GM18907 (cell line): ENCODE results near the gene FN3KRP.
A peak's percentile ranks its signal among the peaks of the same experiment; 100 is the strongest.
"Not testable (repeated sequence)": the region's sequence is repeated elsewhere in the genome, so short reads cannot be mapped to it uniquely, and the experiment has no call there.

ENCODE experiments used
- ATAC-seq: cut with Tn5 transposase; IDR thresholded peaks from one replicate; pipeline ENCODE4 v1.9.1; 2021; ENCODE audit warnings: mild to moderate bottlenecking, moderate library complexity; ENCODE audit not compliant: unreplicated experiment

Gene FN3KRP

DNA sequence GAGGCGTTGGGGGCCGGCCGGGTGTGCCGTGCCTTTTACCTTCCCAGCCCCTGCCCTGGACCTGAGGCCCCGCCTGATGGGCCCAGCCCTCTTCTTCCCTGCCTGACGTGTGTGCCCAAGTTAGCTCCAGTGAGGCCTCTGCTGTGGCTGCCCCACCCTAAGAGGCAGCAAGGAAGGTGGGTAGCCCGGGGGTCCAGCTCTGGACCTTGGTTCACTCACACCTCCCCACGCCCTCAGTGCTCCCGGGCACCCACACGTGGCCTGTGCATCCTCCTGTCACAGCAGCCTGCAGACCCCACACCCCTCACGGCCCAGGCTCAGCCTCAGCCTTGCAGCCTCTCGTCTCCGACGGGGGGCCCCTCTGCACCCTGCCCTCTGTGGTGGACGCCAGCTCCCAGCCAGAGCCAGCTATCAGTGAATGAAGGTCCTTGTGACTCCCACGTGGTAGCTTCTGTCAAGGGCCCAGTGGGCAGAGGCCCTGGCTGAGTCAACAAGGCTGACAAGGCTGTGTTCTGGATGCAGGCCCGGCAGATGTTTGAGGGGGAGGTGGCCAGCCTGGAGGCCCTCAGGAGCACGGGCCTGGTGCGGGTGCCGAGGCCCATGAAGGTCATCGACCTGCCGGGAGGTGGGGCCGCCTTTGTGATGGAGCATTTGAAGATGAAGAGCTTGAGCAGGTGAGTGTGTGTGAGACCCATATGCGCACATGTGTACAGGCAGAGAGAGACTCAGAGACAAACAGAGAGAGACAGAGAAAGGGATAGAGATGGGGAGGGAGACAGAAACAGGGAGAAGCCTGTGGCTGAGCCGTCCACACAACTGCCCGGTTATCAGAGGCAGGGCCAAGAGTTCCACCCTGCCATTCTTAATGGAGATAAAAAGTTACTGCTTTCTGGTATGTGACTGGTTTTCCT, 21.7 kb downstream of the FN3KRP start:
- ATAC-seq, result no peak

DNA sequence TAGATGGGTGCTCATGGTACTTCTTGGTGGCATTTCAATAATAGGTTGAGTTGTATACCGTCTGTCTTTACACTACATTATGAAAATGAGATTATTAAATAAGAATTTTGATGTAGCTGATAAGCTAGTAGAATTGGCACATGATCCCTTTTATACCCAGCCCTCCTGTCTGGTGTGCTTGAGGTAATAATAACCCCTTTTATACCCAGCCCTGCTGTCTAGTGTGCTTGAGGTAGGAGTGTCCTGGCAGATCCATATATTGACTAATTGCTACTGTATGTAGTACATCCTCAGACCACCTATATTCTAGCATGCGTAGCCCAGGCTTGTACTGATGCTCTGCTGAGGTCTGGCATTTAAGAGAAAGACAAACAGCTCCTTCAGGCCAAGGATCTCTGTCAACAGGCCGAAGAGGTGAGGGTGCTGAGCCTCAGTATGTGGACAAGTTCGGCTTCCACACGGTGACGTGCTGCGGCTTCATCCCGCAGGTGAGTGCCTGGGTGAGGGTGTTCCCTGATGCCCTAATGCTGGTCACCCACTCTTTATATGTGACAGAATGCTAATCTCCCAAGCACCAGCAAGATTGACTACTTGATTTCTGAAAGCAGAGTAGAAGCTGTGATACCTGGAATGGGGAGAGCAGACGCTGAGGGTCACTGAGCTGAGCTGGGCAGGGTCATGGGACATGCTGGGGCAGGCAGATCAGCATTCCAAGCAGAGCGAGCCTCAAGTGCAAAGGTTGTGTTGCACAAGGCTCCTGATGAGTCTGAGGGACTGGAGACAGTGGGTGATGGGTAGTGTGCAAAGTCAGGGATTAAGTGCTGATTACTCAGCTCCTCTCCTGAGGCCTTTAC, 24.6 kb downstream of the FN3KRP start:
- ATAC-seq, result no peak

DNA sequence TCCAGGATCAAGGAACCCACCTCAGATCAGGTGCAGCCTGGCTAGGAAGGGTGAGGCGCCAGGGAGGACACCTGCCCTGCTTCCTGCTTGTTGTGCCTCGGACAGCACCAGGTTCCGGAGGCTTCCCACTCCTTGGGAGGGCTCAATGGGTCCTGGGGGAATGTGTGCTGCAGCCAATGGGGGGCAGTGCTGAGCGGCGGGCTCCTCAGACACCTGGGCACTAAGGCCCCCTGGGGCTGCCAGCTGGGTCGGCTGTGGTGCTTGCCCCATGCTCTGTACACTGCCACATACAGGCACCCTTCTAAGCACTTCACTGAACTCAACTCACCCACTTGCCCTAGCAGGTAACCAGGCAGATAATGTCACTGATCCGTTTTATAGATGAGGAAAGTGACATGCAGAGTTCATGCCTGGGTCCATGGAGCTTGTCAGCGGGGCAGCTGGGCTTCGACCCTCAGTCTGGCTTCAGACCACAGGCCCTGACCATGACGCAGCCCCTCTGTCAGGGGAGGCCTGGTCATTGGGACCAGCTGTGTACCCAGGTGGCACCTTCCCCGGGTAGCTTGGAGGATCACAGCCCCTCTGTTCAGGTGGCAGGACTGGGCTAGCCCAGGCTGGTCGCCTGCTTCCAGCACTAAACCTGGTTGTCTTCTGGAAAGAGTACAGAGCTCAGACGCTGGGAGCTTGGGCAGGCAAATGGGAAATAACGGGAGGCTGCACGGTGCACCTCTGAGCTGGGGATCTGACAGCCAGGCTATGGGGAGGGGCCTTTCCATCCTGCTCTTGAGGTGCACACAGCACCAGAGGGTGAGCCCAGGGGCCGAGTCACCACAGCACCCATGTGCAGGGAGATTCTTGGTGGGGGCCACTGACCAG, 27.1 kb downstream of the FN3KRP start:
- no peak for ATAC-seq

GRCh38 chr17:82744736-82745135, 28.2 kb downstream of the FN3KRP start:
- ATAC-seq, result not testable (repeated sequence)

DNA sequence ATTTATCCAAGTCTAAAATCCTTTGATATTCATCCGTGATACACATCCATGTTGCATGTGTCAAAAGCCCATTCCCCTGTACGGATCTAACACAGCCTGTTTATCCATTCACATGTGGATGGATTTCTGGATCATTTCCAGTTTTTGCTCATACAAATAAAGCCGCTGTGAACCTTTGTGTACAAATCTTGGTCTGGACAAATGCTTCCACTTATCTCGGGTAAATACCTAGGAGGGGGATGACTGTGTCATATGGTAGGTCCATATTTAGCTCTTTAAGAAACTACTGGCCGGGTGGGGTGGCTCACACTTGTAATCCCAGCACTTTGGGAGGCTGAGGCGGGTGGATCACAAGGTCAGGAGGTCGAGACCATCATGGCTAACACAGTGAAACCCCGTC, 29.0 kb downstream of the FN3KRP start:
- ATAC-seq, result no peak

DNA sequence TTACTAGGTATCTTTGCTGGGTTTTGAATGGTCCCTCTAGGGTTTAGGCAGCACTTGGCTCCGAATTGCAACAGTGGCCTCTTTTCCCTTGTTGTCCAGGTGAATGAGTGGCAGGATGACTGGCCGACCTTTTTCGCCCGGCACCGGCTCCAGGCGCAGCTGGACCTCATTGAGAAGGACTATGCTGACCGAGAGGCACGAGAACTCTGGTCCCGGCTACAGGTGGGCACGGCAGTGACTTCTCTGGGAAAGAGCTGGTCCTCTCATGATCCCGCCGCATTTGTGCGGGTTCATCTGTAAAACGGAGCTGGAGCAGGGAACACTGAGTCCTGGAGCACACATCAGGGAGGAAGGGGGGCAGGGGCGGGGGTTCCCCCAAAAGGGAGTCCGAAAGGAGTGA, 32.2 kb downstream of the FN3KRP start:
- ATAC-seq, result no peak

- ATAC-seq, result no peak
Measured at GRCh38 chr17:82750241-82750908, 33.9 kb downstream of the FN3KRP start.

DNA sequence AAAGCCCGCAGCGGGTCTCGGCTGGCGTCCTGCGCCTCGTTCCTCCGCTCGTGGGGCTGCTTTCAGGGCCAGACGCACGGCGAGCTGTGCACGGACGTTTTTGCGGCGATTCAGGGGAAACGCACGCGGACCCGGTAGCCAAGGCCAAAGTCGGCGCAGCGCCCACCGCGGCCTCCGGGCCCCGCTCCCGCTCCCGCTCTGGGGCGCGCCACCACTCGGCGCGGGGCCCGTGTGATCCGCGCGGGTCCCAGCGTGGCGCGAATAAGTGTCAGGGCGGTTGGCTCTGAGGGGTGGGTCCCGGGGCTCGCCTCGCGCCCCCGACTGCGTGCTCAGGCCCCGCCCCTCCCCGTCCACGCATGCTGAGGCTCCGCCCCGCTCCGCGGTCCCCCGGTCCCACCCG, 34.7 kb downstream of the FN3KRP start:
- ATAC-seq, result no peak

GRCh38 chr17:82751571-82752370, 35.3 kb downstream of the FN3KRP start, which contains the start of gene TBCD:
TBCD (plus strand) TSS chr17:82752065; CDS start chr17:82752194, 129 bp downstream.
- ATAC-seq, result peak; percentile 77

DNA sequence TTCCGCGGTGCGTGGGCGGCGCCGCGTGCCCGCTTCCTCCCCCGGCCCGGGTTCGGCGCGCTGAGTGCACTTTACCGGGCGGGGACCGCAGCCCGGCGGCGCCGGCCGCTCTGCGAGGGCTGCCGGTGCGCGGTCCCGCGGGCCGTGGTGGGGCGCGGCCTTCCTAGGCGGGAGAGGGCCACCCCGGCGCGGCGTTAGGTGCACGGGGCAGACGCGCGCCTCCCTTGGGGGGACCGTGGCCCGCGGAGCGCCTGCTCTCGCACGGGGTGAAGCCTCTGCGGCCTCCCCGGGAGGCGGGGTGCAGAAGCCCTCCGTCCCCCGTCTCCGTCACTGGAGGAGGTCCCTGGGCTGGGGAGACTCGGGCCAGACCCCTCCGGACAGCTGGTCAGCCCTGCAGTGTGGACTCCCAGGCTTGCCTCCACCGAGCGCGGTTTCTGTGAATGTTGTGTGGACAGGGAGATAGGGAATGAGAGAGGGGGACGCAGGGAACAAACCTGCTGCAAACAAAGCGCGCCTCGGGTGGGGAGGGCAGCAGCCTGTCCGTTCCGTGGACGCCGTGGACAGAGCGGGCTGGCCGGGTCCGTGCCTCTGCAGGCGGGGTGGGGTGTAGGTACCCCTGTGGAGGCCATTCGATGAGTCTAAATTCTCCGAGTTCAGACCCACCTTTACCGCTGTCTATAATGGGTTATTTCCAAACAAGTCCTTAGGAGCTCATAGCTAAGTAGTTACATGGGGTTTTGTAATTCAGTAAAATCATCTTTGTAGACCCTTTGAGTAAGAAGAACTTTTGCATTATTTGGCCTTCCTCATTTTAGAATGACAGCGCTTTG, 36.1 kb downstream of the FN3KRP start:
- peak; percentile 34 for ATAC-seq

DNA sequence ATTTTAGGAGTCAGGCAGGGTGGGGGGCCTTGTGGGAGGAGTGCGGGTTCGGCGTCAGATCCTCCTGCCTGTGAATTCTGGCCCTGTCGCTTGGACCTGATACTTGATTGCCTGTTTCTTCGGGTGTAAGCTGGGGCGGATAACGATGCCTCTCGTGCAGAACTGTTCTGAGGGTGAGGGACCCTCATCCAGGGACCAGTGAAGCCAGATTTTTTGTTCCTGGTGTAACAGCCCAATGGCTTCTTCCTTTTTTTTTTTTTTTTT, 36.6 kb downstream of the FN3KRP start:
- no peak for ATAC-seq

GRCh38 chr17:82754297-82755208, 38.0 kb downstream of the FN3KRP start:
- ATAC-seq, result no peak

DNA sequence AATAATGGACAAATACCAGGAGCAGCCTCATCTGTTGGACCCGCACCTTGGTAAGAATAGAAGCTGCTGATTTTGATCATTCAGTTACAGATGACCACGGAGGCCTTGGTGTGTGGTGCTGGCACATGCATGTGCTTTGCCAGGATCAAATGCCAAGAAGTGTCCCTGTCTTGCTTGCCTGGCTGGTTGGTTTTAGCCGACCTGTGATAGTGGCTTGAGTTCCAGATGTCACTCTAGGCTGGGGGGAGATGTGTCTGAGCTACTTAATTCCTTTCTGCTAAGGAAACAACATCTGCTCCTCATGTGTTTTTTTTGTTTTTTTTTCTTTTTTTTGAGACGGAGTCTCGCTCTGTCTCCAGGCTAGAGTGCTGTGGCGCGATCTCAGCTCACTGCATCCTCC, 39.7 kb downstream of the FN3KRP start:
- ATAC-seq, result no peak

DNA sequence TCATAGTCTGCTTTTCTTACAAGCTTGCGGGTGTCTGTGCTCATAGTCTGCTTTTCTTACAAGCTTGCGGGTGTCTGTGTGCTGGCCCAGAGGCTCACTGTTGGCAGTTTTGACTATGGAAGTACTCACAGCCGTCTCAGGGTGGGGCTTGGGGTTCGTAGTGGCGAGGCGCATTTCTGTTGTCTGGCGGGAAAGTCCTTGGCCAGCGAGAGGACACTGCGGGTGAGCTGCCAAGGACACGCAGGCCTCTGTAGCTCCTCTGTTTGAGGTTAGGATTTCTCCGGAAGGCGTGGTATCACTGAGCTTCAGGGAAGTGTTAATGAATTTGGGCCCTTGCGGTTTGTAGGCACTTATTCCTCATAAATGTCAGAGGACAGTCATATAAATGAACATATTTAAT, 48.9 kb downstream of the FN3KRP start:
- ATAC-seq, result no peak

DNA sequence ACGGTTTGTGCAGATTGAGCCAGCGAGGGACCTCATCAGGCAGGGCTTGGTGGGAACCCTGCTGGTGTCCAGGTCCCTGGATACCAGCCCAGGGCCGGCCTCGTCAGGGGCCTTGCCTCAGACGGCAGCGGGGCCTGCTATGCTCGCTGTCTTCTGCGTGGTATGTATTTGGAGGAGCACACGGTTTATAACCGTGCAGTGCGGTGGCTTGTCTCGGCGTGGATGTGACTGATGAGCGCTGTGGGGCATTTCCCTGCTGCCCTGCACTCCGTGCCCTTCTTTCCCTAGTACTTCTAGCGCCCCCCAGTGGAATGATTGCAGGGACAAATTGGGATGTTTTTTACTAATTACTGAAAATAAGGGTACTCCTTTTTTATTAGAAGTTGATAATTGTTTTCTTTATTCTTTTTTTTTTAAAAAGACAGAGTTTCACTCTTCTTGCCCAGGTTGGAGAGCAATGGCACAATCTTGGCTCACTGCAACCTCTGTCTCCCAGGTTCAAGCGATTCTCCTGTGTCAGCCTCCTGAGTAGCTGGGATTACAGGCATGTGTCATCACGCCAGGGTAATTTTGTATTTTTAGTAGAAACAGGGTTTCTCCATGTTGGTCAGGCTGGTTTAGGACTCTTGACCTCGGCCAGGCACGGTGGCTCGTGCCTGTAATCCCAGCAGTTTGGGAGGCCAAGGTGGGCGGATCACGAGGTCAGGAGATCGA, 50.7 kb downstream of the FN3KRP start:
- no peak for ATAC-seq

- ATAC-seq, result no peak
Measured at GRCh38 chr17:82769041-82769440, 52.5 kb downstream of the FN3KRP start.

GRCh38 chr17:82772026-82772425, 55.5 kb downstream of the FN3KRP start:
- ATAC-seq, result no peak
